Measurements from ENCODE around the gene RXRA. TPM values are rescaled to one million over a fixed set of nuclear protein-coding genes. Genes with fewer than 3 reads are reported as not detected.

Gene RXRA
- polyA plus RNA-seq, 1 of the 3 experiments (the other 2 are of a cell fraction): 7.6 TPM

- Histone ChIP-seq H3K4me2 (peak overlapping the region; percentile 3; the same call in 1 of the 2 replicates), H4K20me1 (ENCODE audit: insufficient read depth) (peaks cover 7% of the 10 kb centered on the region; the same call in 1 of the 2 replicates), H3K27ac (ENCODE audit: low read depth in 2 of 2, low read length in 1 of 2) (no peak overlapping the region; a peak in 1 of 4 replicates), H3K4me3 (ENCODE audit: low read depth in 2 of 2, low read length in 1 of 2) (no peak overlapping the region), H3K9me3 (no peaks in the 10 kb centered on the region), H2AFZ (ENCODE audit: low read depth) (no peak overlapping the region), H3K9me2 (no peaks in the 10 kb centered on the region), H3K36me3 (replicated peaks in 1 of 2; ENCODE audit: control insufficient read depth in 1 of 2, insufficient read depth in 2 of 2, low read length in 1 of 2) (peaks cover 4 to 9% of the 10 kb centered on the region in 2 experiments), H3K4me1 (ENCODE audit: control insufficient read depth in 1 of 2, insufficient read depth in 2 of 2, low read depth in 1 of 2, low read length in 1 of 2) (peaks cover 18 to 49% of the 10 kb centered on the region in 2 experiments; a peak in 3 of 4 replicates), H3K27me3 (ENCODE audit: insufficient read depth) (no peaks in the 10 kb centered on the region), H3K9ac (no peak overlapping the region), H3F3A (replicated peaks; ENCODE audit: insufficient read depth) (peaks cover 6% of the 10 kb centered on the region), H3K79me2 (ENCODE audit: insufficient read depth) (no peaks in the 10 kb centered on the region)
- DNase-seq: no peak
- ChIA-PET POLR2A (interaction anchor here (0.7 kb wide), 1 partner anchor 95 kb away, joined by 3 read pairs; no protein-coding TSS in a partner anchor), CTCF (interaction anchor here (1.4 to 3.5 kb wide), 5 partner anchors 10 to 262 kb away, joined by 3 to 22 read pairs (median 7); no protein-coding TSS in a partner anchor)
- TF ChIP-seq NRF1 (IDR thresholded peaks at IDR 0.05; ENCODE audit: low read depth, low read length) (no peak), PBX3 (IDR thresholded peaks at IDR 0.05) (no peak), FOXM1 (IDR thresholded peaks at IDR 0.05; ENCODE audit: low read depth) (no peak), FOSL2 (IDR thresholded peaks at IDR 0.05; ENCODE audit: borderline replicate concordance, low read depth) (peak; percentile 54; the same call in 1 of the 2 replicates)
- 62% methylated on average over 12 of the region's 14 CpGs for WGBS (ENCODE audit: low lambda C conversion rate)
Measured at GRCh38 chr9:134433101-134433500, 106.8 kb downstream of the RXRA start.

GRCh38 chr9:134433909-134434882, 107.9 kb downstream of the RXRA start:
- Histone ChIP-seq H3F3A (replicated peaks; ENCODE audit: insufficient read depth) (peaks cover 6% of the 10 kb centered on the region), H3K27ac (ENCODE audit: low read depth in 2 of 2, low read length in 1 of 2) (peak overlapping the region; percentile 72 to 96), H3K4me3 (ENCODE audit: low read depth in 2 of 2, low read length in 1 of 2) (no peak overlapping the region), H3K4me2 (peak overlapping the region; percentile 71; the same call in 1 of the 2 replicates), H3K9me2 (no peaks in the 10 kb centered on the region), H3K4me1 (ENCODE audit: control insufficient read depth in 1 of 2, insufficient read depth in 2 of 2, low read depth in 1 of 2, low read length in 1 of 2) (peaks cover 18 to 49% of the 10 kb centered on the region in 2 experiments; a peak in 3 of 4 replicates), H3K27me3 (ENCODE audit: insufficient read depth) (no peaks in the 10 kb centered on the region), H3K79me2 (ENCODE audit: insufficient read depth) (no peaks in the 10 kb centered on the region), H4K20me1 (ENCODE audit: insufficient read depth) (peaks cover 7% of the 10 kb centered on the region; the same call in 1 of the 2 replicates), H3K9ac (no peak overlapping the region), H3K36me3 (replicated peaks in 1 of 2; ENCODE audit: control insufficient read depth in 1 of 2, insufficient read depth in 2 of 2, low read length in 1 of 2) (peaks cover 4 to 7% of the 10 kb centered on the region in 2 experiments), H3K9me3 (no peaks in the 10 kb centered on the region), H2AFZ (ENCODE audit: low read depth) (no peak overlapping the region)
- ChIA-PET CTCF (interaction anchor here (0.8 to 3.5 kb wide), 8 partner anchors 9 to 265 kb away, joined by 3 to 28 read pairs (median 10); no protein-coding TSS in a partner anchor), POLR2A (interaction anchor here (0.6 to 1.4 kb wide), 4 partner anchors 56 to 750 kb away, joined by 3 to 8 read pairs (median 3); partner anchors contain the start of gene RNU6ATAC)
- DNase-seq: no peak
- TF ChIP-seq REST (IDR thresholded peaks at IDR 0.05; ENCODE audit: low read depth, low read length) (no peak), CHD2 (IDR thresholded peaks at IDR 0.05; ENCODE audit: low read length, partially characterized antibody) (no peak), USF2 (IDR thresholded peaks at IDR 0.05; ENCODE audit: borderline replicate concordance, low read depth, low read length) (no peak), TAF1 (IDR thresholded peaks at IDR 0.05; ENCODE audit: borderline replicate concordance, low read depth, low read length) (no peak), MXI1 (IDR thresholded peaks at IDR 0.05; ENCODE audit: low read depth, low read length) (no peak), USF1 (IDR thresholded peaks at IDR 0.05; ENCODE audit: borderline replicate concordance, low read depth) (no peak), POLR2AphosphoS5 (IDR thresholded peaks at IDR 0.05; ENCODE audit: low read depth, low read length) (no peak), TCF12 (IDR thresholded peaks at IDR 0.05) (no peak), JUND (IDR thresholded peaks at IDR 0.05) (no peak), NRF1 (IDR thresholded peaks at IDR 0.05; ENCODE audit: low read depth, low read length) (no peak), EZH2phosphoT487 (IDR thresholded peaks at IDR 0.05; ENCODE audit: borderline replicate concordance, low read depth) (no peak)
- 75% methylated on average over 23 of the region's 30 CpGs for WGBS (ENCODE audit: low lambda C conversion rate)
